ENCODE results near the gene ADAMTS15.

The ADAMTS15 gene

GRCh38 chr11:130403271-130403804, 45.1 kb upstream of the ADAMTS15 start:
- Histone ChIP-seq H3K36me3 (ENCODE audit: control insufficient read depth, insufficient read depth, low read length) (no peaks in the 10 kb centered on the region), H3K4me3 (replicated peaks; ENCODE audit: low read depth, low read length) (no peak overlapping the region), H3K27me3 (replicated peaks; ENCODE audit: control insufficient read depth, insufficient read depth, low read length) (peaks cover 1% of the 10 kb centered on the region)
- TF ChIP-seq CTCF (IDR thresholded peaks at IDR 0.05; ENCODE audit: insufficient read depth, low read length, poor library complexity, severe bottlenecking): no peak
- no peak for DNase-seq (ENCODE audit: extremely low read depth, insufficient read length)

GRCh38 chr11:130403967-130404366, 44.5 kb upstream of the ADAMTS15 start:
- no peak for TF ChIP-seq CTCF (IDR thresholded peaks at IDR 0.05; ENCODE audit: insufficient read depth, low read length, poor library complexity, severe bottlenecking)
- no peak for DNase-seq (ENCODE audit: extremely low read depth, insufficient read length)
- H3K27me3 ChIP-seq (replicated peaks; ENCODE audit: control insufficient read depth, insufficient read depth, low read length): peaks cover 1% of the 10 kb centered on the region; the same call in 1 of the 2 replicates
- no peaks in the 10 kb centered on the region for H3K36me3 ChIP-seq (ENCODE audit: control insufficient read depth, insufficient read depth, low read length)
- no peak overlapping the region for H3K4me3 ChIP-seq (replicated peaks; ENCODE audit: low read depth, low read length)

GRCh38 chr11:130404727-130405126, 43.7 kb upstream of the ADAMTS15 start:
- DNase-seq (ENCODE audit: extremely low read depth, insufficient read length): no peak
- no peak for TF ChIP-seq CTCF (IDR thresholded peaks at IDR 0.05; ENCODE audit: insufficient read depth, low read length, poor library complexity, severe bottlenecking)

GRCh38 chr11:130405428-130405827, 43.0 kb upstream of the ADAMTS15 start:
- no peak for DNase-seq (ENCODE audit: extremely low read depth, insufficient read length)
- H3K4me3 ChIP-seq (replicated peaks; ENCODE audit: low read depth, low read length): no peak overlapping the region
- no peaks in the 10 kb centered on the region for H3K36me3 ChIP-seq (ENCODE audit: control insufficient read depth, insufficient read depth, low read length)
- peaks cover 1% of the 10 kb centered on the region for H3K27me3 ChIP-seq (replicated peaks; ENCODE audit: control insufficient read depth, insufficient read depth, low read length)
- TF ChIP-seq CTCF (IDR thresholded peaks at IDR 0.05; ENCODE audit: insufficient read depth, low read length, poor library complexity, severe bottlenecking): no peak

More at GRCh38 chr11:130404727-130405126, 43.7 kb upstream of the ADAMTS15 start:
- Histone ChIP-seq H3K27me3 (replicated peaks; ENCODE audit: control insufficient read depth, insufficient read depth, low read length) (peaks cover 1% of the 10 kb centered on the region), H3K36me3 (ENCODE audit: control insufficient read depth, insufficient read depth, low read length) (no peaks in the 10 kb centered on the region), H3K4me3 (replicated peaks; ENCODE audit: low read depth, low read length) (no peak overlapping the region)

GRCh38 chr11:130407978-130408377, 40.5 kb upstream of the ADAMTS15 start:
- Histone ChIP-seq H3K36me3 (ENCODE audit: control insufficient read depth, insufficient read depth, low read length) (no peaks in the 10 kb centered on the region), H3K27me3 (replicated peaks; ENCODE audit: control insufficient read depth, insufficient read depth, low read length) (peaks cover 1% of the 10 kb centered on the region), H3K4me3 (replicated peaks; ENCODE audit: low read depth, low read length) (no peak overlapping the region)
- no peak for TF ChIP-seq CTCF (IDR thresholded peaks at IDR 0.05; ENCODE audit: insufficient read depth, low read length, poor library complexity, severe bottlenecking)
- no peak for DNase-seq (ENCODE audit: extremely low read depth, insufficient read length)

- Histone ChIP-seq H3K36me3 (ENCODE audit: control insufficient read depth, insufficient read depth, low read length) (no peaks in the 10 kb centered on the region), H3K27me3 (replicated peaks; ENCODE audit: control insufficient read depth, insufficient read depth, low read length) (peaks cover 1% of the 10 kb centered on the region), H3K4me3 (replicated peaks; ENCODE audit: low read depth, low read length) (no peak overlapping the region)
- no peak for DNase-seq (ENCODE audit: extremely low read depth, insufficient read length)
- no peak for TF ChIP-seq CTCF (IDR thresholded peaks at IDR 0.05; ENCODE audit: insufficient read depth, low read length, poor library complexity, severe bottlenecking)
Measured at GRCh38 chr11:130408401-130408890, 40.0 kb upstream of the ADAMTS15 start.
